ENCODE measurements around the gene PTPN4. TPM values are rescaled to one million over a fixed set of nuclear protein-coding genes. Genes with fewer than 3 reads are reported as not detected.
"Not testable (repeated sequence)": the region's sequence is repeated elsewhere in the genome, so short reads cannot be mapped to it uniquely, and the experiment has no call there.

PTPN4 gene
- total and polyA plus RNA-seq, 3 donors from 2014 or later: 19.7 to 80.5 (median 58.5) TPM

GRCh38 chr2:119795309-119796303, 35.9 kb downstream of the PTPN4 start:
- intact Hi-C loops (cut with DNase I; ENCODE audit: low total_unique reads): no loop called here
- Histone ChIP-seq H3K27me3 (no peaks in the 10 kb centered on the region), H3K4me3 (no peak overlapping the region), H3K4me1 (no peaks in the 10 kb centered on the region), H3K36me3 (ENCODE audit: low read depth, missing control alignments) (no peaks in the 10 kb centered on the region), H3K9me3 (no peaks in the 10 kb centered on the region), H3K27ac (no peak overlapping the region)
- no peak for DNase-seq
- TF ChIP-seq POLR2A (IDR thresholded peaks at IDR 0.05): no peak
- no peak for TF ChIP-seq CTCF (IDR thresholded peaks at IDR 0.05)
- 93 to 95% methylated on average over 6 to 22 of the region's 22 CpGs for WGBS, 2 donors

GRCh38 chr2:119800376-119800902, 40.7 kb downstream of the PTPN4 start:
- Histone ChIP-seq H3K27me3 (no peaks in the 10 kb centered on the region), H3K4me3 (no peak overlapping the region), H3K27ac (no peak overlapping the region), H3K4me1 (no peaks in the 10 kb centered on the region), H3K9me3 (no peaks in the 10 kb centered on the region), H3K36me3 (ENCODE audit: low read depth, missing control alignments) (no peaks in the 10 kb centered on the region)
- intact Hi-C loops (cut with DNase I; ENCODE audit: low total_unique reads): no loop called here
- TF ChIP-seq POLR2A (IDR thresholded peaks at IDR 0.05) (no peak), CTCF (IDR thresholded peaks at IDR 0.05) (no peak)
- WGBS, 2 donors: 86 to 88% methylated on average over 1 of the region's 1 CpG
- DNase-seq: no peak

GRCh38 chr2:119801040-119801439, 41.3 kb downstream of the PTPN4 start:
- no peak for TF ChIP-seq POLR2A (IDR thresholded peaks at IDR 0.05)
- no peak for TF ChIP-seq CTCF (IDR thresholded peaks at IDR 0.05)
- DNase-seq: no peak
- 88% methylated on average over 7 of the region's 7 CpGs for WGBS, 2 donors

GRCh38 chr2:119801989-119802388, 42.3 kb downstream of the PTPN4 start:
- H3K27ac ChIP-seq; H3K4me1 ChIP-seq; intact Hi-C loops (cut with DNase I; ENCODE audit: low total_unique reads); H3K27me3 ChIP-seq; H3K36me3 ChIP-seq (ENCODE audit: low read depth, missing control alignments); DNase-seq; H3K4me3 ChIP-seq; H3K9me3 ChIP-seq: not testable (repeated sequence)
- 91 to 93% methylated on average over 10 of the region's 10 CpGs for WGBS, 2 donors

More at GRCh38 chr2:119801040-119801439, 41.3 kb downstream of the PTPN4 start:
- Histone ChIP-seq H3K36me3 (ENCODE audit: low read depth, missing control alignments) (no peaks in the 10 kb centered on the region), H3K27ac (no peak overlapping the region), H3K9me3 (no peaks in the 10 kb centered on the region), H3K27me3 (no peaks in the 10 kb centered on the region), H3K4me3 (no peak overlapping the region), H3K4me1 (no peaks in the 10 kb centered on the region)
- intact Hi-C loops (cut with DNase I; ENCODE audit: low total_unique reads): no loop called here

- no peaks in the 10 kb centered on the region for H3K36me3 ChIP-seq (ENCODE audit: low read depth, missing control alignments)
- no peak overlapping the region for H3K4me3 ChIP-seq
- no peak overlapping the region for H3K27ac ChIP-seq
- no peaks in the 10 kb centered on the region for H3K9me3 ChIP-seq
- H3K27me3 ChIP-seq: no peaks in the 10 kb centered on the region
- 93 to 94% methylated on average over 2 of the region's 2 CpGs for WGBS, 2 donors
- intact Hi-C loops (cut with DNase I; ENCODE audit: low total_unique reads): no loop called here
- TF ChIP-seq CTCF (IDR thresholded peaks at IDR 0.05) (no peak), POLR2A (IDR thresholded peaks at IDR 0.05) (no peak)
- no peak for DNase-seq
- no peaks in the 10 kb centered on the region for H3K4me1 ChIP-seq
Measured at GRCh38 chr2:119803101-119803500, 43.4 kb downstream of the PTPN4 start.

GRCh38 chr2:119804409-119804808, 44.7 kb downstream of the PTPN4 start:
- H3K9me3 ChIP-seq; DNase-seq; H3K36me3 ChIP-seq (ENCODE audit: low read depth, missing control alignments); H3K27me3 ChIP-seq; H3K27ac ChIP-seq; intact Hi-C loops (cut with DNase I; ENCODE audit: low total_unique reads); H3K4me3 ChIP-seq; H3K4me1 ChIP-seq: not testable (repeated sequence)
- 95 to 96% methylated on average over 6 of the region's 6 CpGs for WGBS, 2 donors

Data from testis (tissue), 3 donors.